Islet precursor cell (in vitro differentiated cells): Measurements from ENCODE around the gene RNASEH1.
A peak's percentile ranks its signal among the peaks of the same experiment; 100 is the strongest.

Experiments
- DNase-seq: peaks from one replicate; pipeline ENCODE4 v3.0.0-alpha.2; 2018

Gene RNASEH1

DNA sequence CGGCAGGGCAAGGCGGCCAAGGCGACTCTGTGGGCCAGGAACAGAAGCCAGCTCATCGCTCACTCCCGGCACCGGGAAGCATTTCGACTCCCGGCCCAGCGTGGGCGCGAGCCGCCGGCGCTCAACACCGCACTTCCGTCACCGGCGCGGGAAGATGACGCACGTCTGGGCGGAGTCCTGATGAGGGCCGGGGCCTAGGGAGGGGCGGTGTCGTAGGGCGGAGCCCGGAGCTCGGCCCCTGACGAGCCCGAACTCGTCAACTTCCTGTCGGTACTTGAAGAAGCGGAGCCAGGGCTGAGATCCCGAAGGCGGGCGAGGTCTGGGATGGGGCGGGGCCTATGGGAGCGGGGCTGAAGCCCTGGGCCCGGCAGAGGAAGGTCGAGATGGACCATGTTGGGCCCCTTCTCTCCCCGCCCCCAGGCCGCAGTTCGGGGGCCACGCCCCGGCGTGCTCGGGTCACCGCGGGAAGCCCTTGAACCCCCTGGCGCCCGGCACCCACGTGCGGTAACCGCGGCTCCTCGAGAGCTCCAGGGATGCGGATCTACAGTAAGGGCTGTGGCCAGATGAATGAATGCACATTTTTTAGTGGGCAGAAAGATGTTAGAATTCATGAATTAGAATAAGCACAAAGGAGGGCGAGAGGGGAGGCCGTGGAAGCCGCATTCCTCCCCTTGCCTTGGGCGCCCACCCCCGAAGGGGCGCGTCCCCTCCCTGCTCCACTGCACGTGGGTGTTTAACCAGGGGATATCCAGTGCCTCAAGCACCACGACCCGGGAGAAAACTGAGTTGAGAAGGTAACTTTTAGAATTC is at the start of gene RNASEH1:
Gene RNASEH1 (minus strand): TSS at position 129 of the 810 bp plus-strand sequence. CDS start 73 bp downstream, at position 56.
- peak; percentile 100 for DNase-seq

DNA sequence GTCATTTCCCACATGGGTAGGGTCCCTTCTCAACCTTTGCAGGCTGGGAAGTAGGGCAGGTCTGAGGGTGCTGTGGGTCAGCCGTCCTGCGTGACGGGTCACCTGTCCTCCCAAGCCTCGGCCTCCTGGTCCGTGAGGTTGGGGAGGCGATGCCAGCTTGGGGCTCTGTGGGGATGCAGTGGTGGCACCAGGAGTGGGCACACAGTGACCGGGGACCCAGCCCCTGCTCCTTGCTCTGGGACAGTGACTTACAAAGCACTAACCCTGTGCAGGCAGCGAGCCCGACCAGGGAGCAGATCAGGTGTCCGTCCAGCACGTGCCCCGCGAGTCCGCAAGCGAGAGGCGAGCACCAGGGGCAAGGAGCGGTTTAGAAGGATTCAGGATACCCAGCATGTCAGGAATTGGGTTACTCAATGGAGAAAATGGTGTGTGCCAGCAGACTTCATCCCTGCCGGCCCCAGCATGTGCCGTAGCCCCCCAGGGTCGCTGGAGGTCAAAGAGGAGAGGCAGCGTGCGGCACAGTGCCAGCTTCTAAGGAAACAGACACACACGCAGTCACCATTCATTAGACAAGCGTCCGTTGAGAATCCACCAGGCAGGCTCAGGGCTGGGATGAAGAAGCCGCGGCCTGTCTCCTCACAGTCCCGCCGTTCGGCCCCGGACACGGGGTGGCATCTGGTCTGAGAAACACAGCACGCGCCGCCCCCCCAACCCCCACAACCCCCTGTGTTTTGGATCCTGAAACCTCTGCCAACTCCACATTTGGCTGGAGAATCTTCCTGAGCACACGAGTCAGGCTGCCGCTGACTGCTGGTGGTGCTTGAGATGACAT is 48.5 kb upstream of the RNASEH1 start:
- peak; percentile 50 for DNase-seq

- no peak for DNase-seq
Observed at GRCh38 chr2:3606028-3606369, 47.9 kb upstream of the RNASEH1 start.

- peak; percentile 35 for DNase-seq
Observed at GRCh38 chr2:3604991-3605961, 47.1 kb upstream of the RNASEH1 start.

GRCh38 chr2:3604207-3604877 is 46.2 kb upstream of the RNASEH1 start:
- DNase-seq, result peak; percentile 57

- peak; percentile 31 for DNase-seq
Observed at GRCh38 chr2:3603536-3604206, 45.5 kb upstream of the RNASEH1 start.

GRCh38 chr2:3602553-3603339 is 44.6 kb upstream of the RNASEH1 start:
- peak; percentile 50 for DNase-seq

DNA sequence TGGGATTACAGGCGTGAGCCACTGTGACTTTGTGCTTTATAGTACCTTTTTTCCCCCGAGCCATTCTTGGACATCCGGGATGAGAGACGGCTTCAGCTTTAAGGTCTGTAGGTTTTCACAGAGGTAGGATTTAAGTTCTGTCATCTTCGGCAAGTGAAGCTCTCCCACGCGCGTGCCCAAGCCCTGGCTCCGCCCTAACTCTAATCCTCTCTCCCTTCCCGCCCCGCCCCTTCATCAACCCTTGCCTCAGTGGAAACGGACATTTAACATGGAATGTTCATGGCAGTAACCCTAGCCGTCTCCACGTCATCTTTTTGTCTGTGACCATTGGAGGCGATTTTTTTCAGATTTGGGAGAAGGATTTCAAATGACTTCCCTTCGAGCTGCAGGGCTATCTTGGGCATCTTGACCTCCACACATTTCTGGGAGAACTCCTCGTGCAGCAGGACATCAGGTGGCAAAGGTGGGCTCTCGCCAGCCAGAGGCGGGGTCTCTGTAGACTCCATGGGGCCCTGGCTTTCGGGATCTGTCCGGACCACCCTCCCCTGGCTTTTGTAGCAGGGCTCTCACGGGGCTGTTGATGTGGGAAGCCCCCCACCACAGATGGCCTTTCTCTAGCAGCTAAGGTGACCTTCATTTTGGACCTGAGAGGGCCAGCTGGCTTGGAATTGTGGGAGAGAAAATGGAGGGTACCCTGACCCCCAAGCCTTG is 43.6 kb upstream of the RNASEH1 start:
- peak; percentile 32 for DNase-seq

DNA sequence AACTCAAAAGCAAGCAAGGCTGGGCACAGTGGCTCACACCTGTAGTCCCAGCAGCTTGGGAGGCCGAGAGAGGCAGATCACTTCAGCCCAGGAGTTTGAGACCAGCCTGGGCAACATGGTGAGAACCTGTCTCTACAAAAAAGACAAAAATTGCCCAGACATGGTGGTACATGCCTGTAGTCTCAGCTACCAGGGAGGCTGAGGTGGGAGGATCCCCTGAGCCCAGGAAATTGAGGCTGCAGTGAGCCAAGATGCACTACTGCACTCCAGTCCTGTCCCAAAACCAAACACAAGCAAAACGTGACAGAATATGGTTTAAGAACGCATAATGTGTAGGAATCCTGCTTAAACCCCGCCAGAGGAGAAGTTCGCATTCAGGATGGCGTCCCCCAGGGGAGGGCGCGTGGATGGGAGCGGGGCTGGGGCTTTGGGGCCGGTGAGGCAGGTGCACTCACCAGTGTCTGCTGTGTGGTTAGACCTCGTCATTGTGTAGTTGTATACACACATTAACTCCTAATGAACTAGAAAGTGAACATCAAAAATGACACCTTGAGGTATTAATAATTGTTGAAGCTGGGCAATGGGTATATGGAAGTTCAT is 42.2 kb upstream of the RNASEH1 start:
- peak; percentile 36 for DNase-seq

DNA sequence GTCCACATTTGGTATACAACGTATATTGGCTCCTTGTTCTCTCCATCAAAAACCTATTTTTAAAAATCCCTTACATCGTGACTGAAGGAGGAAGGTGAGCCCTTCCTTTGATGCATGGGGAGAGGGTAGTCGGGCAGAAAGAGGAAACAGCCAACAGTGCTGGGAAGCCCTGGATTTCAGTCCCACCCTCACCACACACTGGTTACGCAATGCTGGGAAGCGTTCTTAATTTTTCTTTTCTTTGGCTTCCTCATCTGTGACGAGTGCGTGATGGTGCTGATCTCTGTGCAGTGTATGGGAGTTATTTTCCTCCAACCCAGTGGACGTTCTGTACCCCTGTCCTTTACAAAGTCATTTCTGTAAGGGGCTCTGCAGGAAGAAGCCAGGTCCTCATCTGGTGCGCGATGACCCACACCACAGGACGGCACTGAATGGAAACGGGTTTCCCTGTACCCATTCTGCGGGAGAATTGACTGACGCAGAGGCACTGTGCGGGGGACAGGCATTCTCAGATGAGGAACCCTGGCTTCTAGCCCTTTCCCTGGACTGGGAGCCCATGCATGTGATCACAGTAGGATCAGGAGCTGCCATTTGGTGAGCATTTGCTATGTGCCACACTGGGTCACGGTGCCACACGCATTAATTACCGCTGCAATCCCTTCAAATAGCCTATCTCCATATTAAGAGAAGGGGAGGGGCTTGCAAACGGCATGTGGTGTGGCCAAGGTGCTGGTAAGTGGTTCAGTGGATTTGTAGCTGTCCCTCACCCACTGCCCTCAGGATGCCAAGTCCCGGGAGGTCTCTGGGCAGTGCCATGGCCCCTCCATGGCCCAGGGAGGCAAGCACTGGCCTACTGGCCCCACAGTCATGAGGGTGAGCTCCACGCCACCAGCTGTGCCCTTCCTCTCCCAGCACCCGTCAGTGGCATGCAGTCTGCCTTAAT is 41.0 kb upstream of the RNASEH1 start:
- peak; percentile 30 for DNase-seq

- DNase-seq, result no peak
Observed at GRCh38 chr2:3598197-3598910, 40.2 kb upstream of the RNASEH1 start.

GRCh38 chr2:3597567-3597966 is 39.4 kb upstream of the RNASEH1 start:
- DNase-seq, result no peak

DNA sequence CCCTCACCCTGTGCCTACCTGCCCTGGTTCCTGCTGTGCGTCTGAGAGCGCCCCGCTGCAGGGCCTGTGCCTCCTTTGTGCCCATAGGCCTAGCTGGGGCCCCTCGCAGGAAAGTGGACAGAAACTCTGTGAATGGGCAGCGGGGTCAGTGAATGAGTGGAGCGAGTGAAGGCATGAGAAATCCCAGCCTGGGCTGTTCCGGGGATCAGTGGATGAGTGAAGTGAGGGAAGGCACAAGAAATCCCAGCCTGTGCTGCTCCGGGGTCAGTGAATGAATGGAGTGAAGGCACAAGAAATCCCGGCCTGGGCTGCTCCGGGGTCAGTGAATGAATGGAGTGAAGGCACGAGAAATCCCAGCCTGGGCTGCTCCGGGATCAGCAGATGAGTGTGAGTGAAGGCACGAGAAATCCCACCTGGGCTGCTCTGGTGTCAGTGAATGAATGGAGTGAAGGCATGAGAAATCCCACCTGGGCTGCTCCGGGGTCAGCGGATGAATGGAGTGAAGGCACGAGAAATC is 38.8 kb upstream of the RNASEH1 start:
- DNase-seq, result no peak

DNA sequence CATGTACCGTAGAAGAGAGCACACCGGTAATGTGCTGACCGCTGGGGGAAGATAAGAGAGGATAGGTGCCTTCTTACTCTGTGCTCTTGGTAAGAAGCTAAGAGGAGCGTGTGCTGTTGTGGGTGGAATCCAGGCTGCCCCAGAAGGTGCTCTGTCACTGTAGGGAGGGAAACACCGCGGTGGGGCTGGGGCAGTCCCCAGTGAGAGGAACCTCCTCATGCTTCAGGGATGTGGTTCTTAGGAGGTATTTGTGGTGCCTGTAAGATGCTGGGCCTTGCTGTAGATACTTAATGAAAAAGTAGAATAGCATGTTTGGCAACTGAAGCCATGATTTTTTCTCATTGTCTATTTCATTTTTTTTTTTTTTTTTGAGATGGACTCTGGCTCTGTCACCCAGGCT is 37.9 kb upstream of the RNASEH1 start:
- no peak for DNase-seq

- no peak for DNase-seq
Observed at GRCh38 chr2:3595404-3595803, 37.3 kb upstream of the RNASEH1 start.

DNA sequence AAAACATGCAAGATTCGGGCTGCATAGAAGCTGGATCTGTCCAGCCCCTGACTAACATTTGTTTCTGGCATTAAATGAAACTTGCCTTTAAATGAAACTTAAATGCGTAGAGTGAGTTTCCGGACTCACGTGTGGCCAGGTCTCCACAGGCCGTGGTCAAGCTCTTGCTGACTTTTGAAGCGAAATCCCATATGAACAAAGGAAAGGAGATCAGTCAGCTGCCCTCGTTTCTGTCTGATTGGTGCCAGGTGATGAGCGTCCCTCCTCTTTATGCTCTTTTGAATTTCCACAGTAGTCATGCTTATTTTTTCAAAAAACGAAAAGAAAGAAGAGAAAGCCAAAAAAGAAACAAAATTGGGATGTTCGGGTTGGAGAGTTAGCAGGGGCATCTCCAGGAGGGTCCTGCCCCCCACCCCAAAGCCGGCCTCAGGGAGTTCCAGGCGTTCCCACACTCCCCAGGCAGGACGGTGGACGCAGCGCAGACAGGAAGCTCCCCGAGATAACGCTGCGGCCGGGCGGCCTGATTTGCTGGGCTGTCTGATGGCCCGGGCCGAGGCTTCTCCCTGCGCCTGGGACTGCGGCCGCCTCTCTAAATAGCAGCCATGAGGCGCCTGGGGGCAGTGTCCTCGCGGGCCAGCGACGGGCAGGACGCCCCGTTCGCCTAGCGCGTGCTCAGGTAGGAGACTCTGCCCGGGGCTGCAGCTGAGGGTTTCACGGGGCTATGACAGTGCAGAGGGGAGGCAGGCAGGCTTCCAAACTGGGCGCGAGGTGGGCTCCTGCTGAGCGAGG is 36.6 kb upstream of the RNASEH1 start, which contains the start of gene COLEC11:
Gene COLEC11 (plus strand): TSS at position 620 of the 789 bp plus-strand sequence. CDS start 9,229 bp downstream, outside the sequence.
- peak; percentile 92 for DNase-seq

DNA sequence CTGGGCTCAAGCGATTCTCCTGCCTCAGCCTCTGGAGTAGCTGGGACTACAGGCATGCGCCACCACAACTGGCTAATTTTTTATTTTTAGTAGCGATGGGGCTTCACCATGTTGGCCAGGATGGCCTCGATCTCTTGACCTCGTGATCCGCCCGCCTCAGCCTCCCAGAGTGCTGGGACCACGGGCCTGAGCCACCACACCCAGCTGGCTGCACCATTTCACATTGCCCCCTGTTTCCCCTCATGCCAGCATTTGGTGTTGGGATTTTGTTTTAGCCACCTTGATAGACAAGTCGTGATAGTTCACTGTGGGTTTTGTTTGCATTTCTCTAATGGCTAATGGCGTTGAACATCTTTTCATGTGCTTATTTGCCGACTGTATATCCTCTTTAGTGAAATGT is 31.0 kb upstream of the RNASEH1 start:
- no peak for DNase-seq
